Measurements from ENCODE around the gene COL19A1. TPM values are rescaled to one million over a fixed set of nuclear protein-coding genes. Genes with fewer than 3 reads are reported as not detected.

The COL19A1 gene
- total RNA-seq, 1 experiment from 2014 or later = not detected

GRCh38 chr6:70110126-70111022 is 244.0 kb downstream of the COL19A1 start:
- no peak overlapping the region for H3K27ac ChIP-seq (ENCODE audit: low read length)
- no peak for DNase-seq (ENCODE audit: low read depth, low spot score)
- no peaks in the 10 kb centered on the region for H3K4me1 ChIP-seq (ENCODE audit: control insufficient read depth, insufficient read depth, low read length)
- no peak for ATAC-seq
- peaks cover 7% of the 10 kb centered on the region for H3K27me3 ChIP-seq (ENCODE audit: control insufficient read depth, insufficient read depth, low read length)
- in situ Hi-C loops (cut with HindIII; ENCODE audit: low pct_unique_long_range_greater_than_20kb, low sequenced_read_pairs) = no loop called here
- H3K36me3 ChIP-seq (ENCODE audit: control insufficient read depth, insufficient read depth, low read length) = no peaks in the 10 kb centered on the region
- POLR2A ChIA-PET = no interaction called here
- TF ChIP-seq TCF7L2 (IDR thresholded peaks at IDR 0.05; ENCODE audit: low read depth, low read length) = no peak
- no peak for TF ChIP-seq REST (IDR thresholded peaks at IDR 0.05; ENCODE audit: insufficient read depth in 1 of 2, low read depth in 2 of 2, low read length in 1 of 2)
- TF ChIP-seq SIN3A (IDR thresholded peaks at IDR 0.05; ENCODE audit: borderline replicate concordance, insufficient read depth, low read depth, low read length) = no peak
- no peak for TF ChIP-seq CTCF (IDR thresholded peaks at IDR 0.05)
- no peak for TF ChIP-seq POLR2AphosphoS5 (IDR thresholded peaks at IDR 0.05; ENCODE audit: low read depth, low read length)
- H3K4me3 ChIP-seq (ENCODE audit: low read depth in 2 of 2, low read length in 2 of 2) = no peak overlapping the region
- no TSS peak for BruUV-seq (replicated peaks)
- H3K9me3 ChIP-seq (ENCODE audit: control insufficient read depth, insufficient read depth, low read depth, low read length) = no peaks in the 10 kb centered on the region
- CTCF ChIA-PET = no interaction called here
- intact Hi-C loops (cut with micrococcal nuclease; ENCODE audit: unreplicated experiment) = no loop called here

GRCh38 chr6:70111737-70112136 is 245.4 kb downstream of the COL19A1 start:
- POLR2A ChIA-PET = no interaction called here
- H3K4me3 ChIP-seq (ENCODE audit: low read depth in 2 of 2, low read length in 2 of 2) = no peak overlapping the region
- in situ Hi-C loops (cut with HindIII; ENCODE audit: low pct_unique_long_range_greater_than_20kb, low sequenced_read_pairs) (no loop called here), intact Hi-C loops (cut with micrococcal nuclease; ENCODE audit: unreplicated experiment) (no loop called here)
- CTCF ChIA-PET = no interaction called here
- ATAC-seq (no peak), DNase-seq (ENCODE audit: low read depth, low spot score) (no peak)
- TF ChIP-seq SIN3A (IDR thresholded peaks at IDR 0.05; ENCODE audit: borderline replicate concordance, insufficient read depth, low read depth, low read length) = no peak
- no peak for TF ChIP-seq REST (IDR thresholded peaks at IDR 0.05; ENCODE audit: insufficient read depth in 1 of 2, low read depth in 2 of 2, low read length in 1 of 2)
- TF ChIP-seq TCF7L2 (IDR thresholded peaks at IDR 0.05; ENCODE audit: low read depth, low read length) = no peak
- TF ChIP-seq POLR2AphosphoS5 (IDR thresholded peaks at IDR 0.05; ENCODE audit: low read depth, low read length) = no peak
- no peak for TF ChIP-seq CTCF (IDR thresholded peaks at IDR 0.05)
- H3K4me1 ChIP-seq (ENCODE audit: control insufficient read depth, insufficient read depth, low read length) = no peaks in the 10 kb centered on the region
- no peaks in the 10 kb centered on the region for H3K36me3 ChIP-seq (ENCODE audit: control insufficient read depth, insufficient read depth, low read length)
- H3K9me3 ChIP-seq (ENCODE audit: control insufficient read depth, insufficient read depth, low read depth, low read length) = no peaks in the 10 kb centered on the region
- peaks cover 7% of the 10 kb centered on the region for H3K27me3 ChIP-seq (ENCODE audit: control insufficient read depth, insufficient read depth, low read length)
- BruUV-seq (replicated peaks) = no TSS peak
- no peak overlapping the region for H3K27ac ChIP-seq (ENCODE audit: low read length)
